ENCODE results near the gene NAGS.

DNA sequence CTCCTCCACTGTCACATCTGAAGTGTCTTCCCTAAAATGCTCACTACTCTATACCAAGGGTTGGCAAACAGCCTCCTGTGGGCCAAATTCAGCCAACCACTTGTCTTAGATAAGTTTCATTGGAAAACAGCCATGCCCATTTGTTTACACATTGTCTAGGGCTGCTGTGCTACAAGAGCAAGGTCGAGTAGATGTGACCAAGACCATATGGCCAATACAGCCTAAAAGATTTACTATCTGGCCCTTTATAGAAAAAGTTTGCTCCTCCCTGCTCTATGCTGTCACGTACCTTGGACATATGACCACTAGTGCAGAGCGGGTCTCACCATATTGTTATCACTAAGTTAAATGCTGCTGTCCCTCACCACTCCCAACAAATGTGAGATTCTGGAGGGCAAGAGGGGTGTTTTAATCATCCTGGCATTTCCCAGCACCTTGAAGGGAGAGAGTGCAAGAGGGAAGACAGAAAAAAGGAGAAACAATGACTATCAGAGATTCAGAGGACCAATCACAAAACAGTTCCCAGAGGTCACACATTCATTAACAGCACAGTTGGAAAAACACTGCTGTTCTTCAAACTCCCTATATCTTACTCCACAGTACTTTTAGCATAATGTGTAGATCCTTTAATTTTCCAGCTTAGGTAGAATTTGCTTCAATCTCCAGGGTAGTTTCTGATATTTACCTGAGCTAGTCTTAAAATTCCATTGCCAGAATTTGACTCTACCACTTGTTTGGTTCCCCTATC is 48.9 kb downstream of the NAGS start:
- TF ChIP-seq POLR2A (IDR thresholded peaks at IDR 0.05): no peak
- TF ChIP-seq, protein P1, sequence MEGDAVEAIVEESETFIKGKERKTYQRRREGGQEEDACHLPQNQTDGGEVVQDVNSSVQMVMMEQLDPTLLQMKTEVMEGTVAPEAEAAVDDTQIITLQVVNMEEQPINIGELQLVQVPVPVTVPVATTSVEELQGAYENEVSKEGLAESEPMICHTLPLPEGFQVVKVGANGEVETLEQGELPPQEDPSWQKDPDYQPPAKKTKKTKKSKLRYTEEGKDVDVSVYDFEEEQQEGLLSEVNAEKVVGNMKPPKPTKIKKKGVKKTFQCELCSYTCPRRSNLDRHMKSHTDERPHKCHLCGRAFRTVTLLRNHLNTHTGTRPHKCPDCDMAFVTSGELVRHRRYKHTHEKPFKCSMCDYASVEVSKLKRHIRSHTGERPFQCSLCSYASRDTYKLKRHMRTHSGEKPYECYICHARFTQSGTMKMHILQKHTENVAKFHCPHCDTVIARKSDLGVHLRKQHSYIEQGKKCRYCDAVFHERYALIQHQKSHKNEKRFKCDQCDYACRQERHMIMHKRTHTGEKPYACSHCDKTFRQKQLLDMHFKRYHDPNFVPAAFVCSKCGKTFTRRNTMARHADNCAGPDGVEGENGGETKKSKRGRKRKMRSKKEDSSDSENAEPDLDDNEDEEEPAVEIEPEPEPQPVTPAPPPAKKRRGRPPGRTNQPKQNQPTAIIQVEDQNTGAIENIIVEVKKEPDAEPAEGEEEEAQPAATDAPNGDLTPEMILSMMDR (IDR thresholded peaks at IDR 0.05): no peak
